Heart left ventricle (tissue), 13 donors: ENCODE measurements around the gene GSTM3.

Source experiments
- CTCF ChIP-seq, 12 donors: fragments of 200-600 bp; sonication (generic) in 4 of 12; IDR thresholded peaks; one replicate each; pipeline versions ENCODE4 v1.5.0 to v1.8.0; 2018 to 2022; ENCODE audit warnings: antibody characterized with exemption in 12 of 12, mild to moderate bottlenecking in 5 of 12
- POLR2A ChIP-seq, 2 donors: fragments of 450-650 bp; IDR thresholded peaks; one replicate each; pipeline ENCODE4 v1.6.1; 2017; ENCODE audit warnings: antibody characterized with exemption in 2 of 2, mild to moderate bottlenecking in 2 of 2, moderate library complexity in 2 of 2
- donor health status: ischemic (EF 13 %, LVEDD 7.1; RV severe dilation, severe dysfunction).
- donor health status: DM: no; HTN: yes; CAD: no.
- donor health status: DM: no; HTN: no; CAD: no.
- donor health status: ischemic (EF 25% LVEDD 6.9; RV normal size, moderate dysfunction).
- donor health status: ischemic (EF 25% LVEDD 5.7; RV mildly dilated, moderate dysfunction).
- donor health status: ischemic (EF 35%, LVEDD 5.7; RV mildly dilated, moderate dysfunction).
- donor health status: nonischemic (EF 11% LVEDD 7.7; RV severe dilation, severe dysfunction).
- donor health status: DM: yes; HTN: yes; CAD: no.
- donor health status: PGD.
- donor health status: ischemic (EF 29% LVEDD 5.4; RV normal size, mild dysfunction).
- donor health status: nonischemic (EF 23%, LVEDD 6.1; RV moderate dilation, normal function).

- TF ChIP-seq CTCF (IDR thresholded peaks at IDR 0.05) = no peak
- no peak for TF ChIP-seq POLR2A (IDR thresholded peaks at IDR 0.05)
Observed at GRCh38 chr1:109717729-109718128, 23.1 kb downstream of the GSTM3 start.
